SK-N-SH (cell line): ENCODE data around the gene RBM34. TPM values are rescaled to one million over a fixed set of nuclear protein-coding genes. Genes with fewer than 3 reads are reported as not detected.

Experiments
- CTCF ChIA-PET: fragments of 300-600, 350-600 bp; formaldehyde crosslinking; extraction: SDS; loops from one replicate; lab custom pipeline; 2021; lab: Yijun Ruan, JAX
- POLR2A ChIA-PET: fragments of 350-600 bp; sonication (Branson Sonifier 250); formaldehyde crosslinking; extraction: SDS; loops from one replicate; lab custom pipeline; 2020; ENCODE audit warnings: antibody characterized with exemption, inconsistent platforms; lab: Yijun Ruan, JAX
- DNase-seq: peaks from one replicate; pipeline ENCODE4 v3.0.0; 2012
- H2AFZ ChIP-seq: fragments of 200-600 bp; sonication (generic); 2 replicates; pipeline ENCODE4 v1.8.1; 2016; ENCODE audit warnings: antibody characterized with exemption, mild to moderate bottlenecking, low read depth
- H3F3A ChIP-seq: fragments of 200-600 bp; sonication (generic); replicated peaks from 2 replicates; pipeline ENCODE3; 2016; ENCODE audit warnings: antibody characterized with exemption, mild to moderate bottlenecking; ENCODE audit not compliant: insufficient read depth
- H3K27ac ChIP-seq, 2 experiments: fragments of 200-500 bp in 1 of 2; fragments of 200-600 bp in 1 of 2; sonication (Bioruptor generic) in 1 of 2; sonication (generic), shearing (Covaris generic) in 1 of 2; 2 replicates each; pipeline versions ENCODE4 v1.5.1 to v1.6.1; 2014 to 2016; ENCODE audit warnings: low read depth in 2 of 2, inconsistent platforms in 1 of 2, low read length in 1 of 2, mild to moderate bottlenecking in 1 of 2, mixed read lengths in 1 of 2
- H3K27me3 ChIP-seq: fragments of 200-600 bp; sonication (generic), shearing (Covaris generic); 2 replicates; pipeline ENCODE4 v1.6.1; 2016; ENCODE audit warnings: mixed run types; ENCODE audit not compliant: insufficient read depth
- H3K36me3 ChIP-seq, 2 experiments: fragments of 200-500 bp in 1 of 2; fragments of 200-600 bp in 1 of 2; sonication (Bioruptor generic) in 1 of 2; sonication (generic) in 1 of 2; replicated peaks in 1 of 2; 2 replicates each; pipeline versions ENCODE3 to v1.5.1; 2014 to 2016; ENCODE audit warnings: low read length in 1 of 2, mild to moderate bottlenecking in 1 of 2; ENCODE audit not compliant: insufficient read depth in 2 of 2, control insufficient read depth in 1 of 2
- H3K4me1 ChIP-seq, 2 experiments: fragments of 200-500 bp in 1 of 2; fragments of 200-600 bp in 1 of 2; sonication (Bioruptor generic) in 1 of 2; sonication (generic), shearing (Covaris generic) in 1 of 2; 2 replicates each; pipeline versions ENCODE4 v1.5.1 to v1.6.1; 2014 to 2016; ENCODE audit warnings: low read depth in 1 of 2, low read length in 1 of 2, mixed run types in 1 of 2; ENCODE audit not compliant: insufficient read depth in 2 of 2, control insufficient read depth in 1 of 2
- H3K4me2 ChIP-seq: fragments of 200-600 bp; sonication (generic), shearing (Covaris generic); 2 replicates; pipeline ENCODE4 v1.6.1; 2017; ENCODE audit warnings: mixed run types
- H3K4me3 ChIP-seq, 2 experiments: fragments of 200-500 bp in 1 of 2; fragments of 200-600 bp in 1 of 2; sonication (Bioruptor generic) in 1 of 2; sonication (generic), shearing (Covaris generic) in 1 of 2; 2 replicates each; pipeline versions ENCODE4 v1.5.1 to v1.8.1; 2014 to 2016; ENCODE audit warnings: low read depth in 2 of 2, inconsistent platforms in 1 of 2, low read length in 1 of 2, mild to moderate bottlenecking in 1 of 2, mixed read lengths in 1 of 2, moderate library complexity in 1 of 2
- H3K79me2 ChIP-seq: fragments of 200-600 bp; sonication (generic); 2 replicates; pipeline ENCODE4 v1.8.1; 2017; ENCODE audit warnings: mild to moderate bottlenecking; ENCODE audit not compliant: insufficient read depth
- H3K9ac ChIP-seq: fragments of 200-600 bp; sonication (generic); 2 replicates; pipeline ENCODE4 v1.6.1; 2017; ENCODE audit warnings: mixed run types
- H3K9me2 ChIP-seq: fragments of 200-600 bp; sonication (generic); 2 replicates; pipeline ENCODE4 v1.6.1; 2017; ENCODE audit warnings: mixed run types
- H3K9me3 ChIP-seq: fragments of 200-600 bp; sonication (generic); 2 replicates; pipeline ENCODE4 v1.6.1; 2017; ENCODE audit warnings: mixed run types, mild to moderate bottlenecking, moderate library complexity
- H4K20me1 ChIP-seq: fragments of 200-600 bp; sonication (generic); 2 replicates; pipeline ENCODE4 v1.6.1; 2017; ENCODE audit warnings: mild to moderate bottlenecking, mixed run types; ENCODE audit not compliant: insufficient read depth
- CHD2 ChIP-seq: fragments of 150-350 bp; IDR thresholded peaks from 2 replicates; pipeline ENCODE4 v1.6.1; 2018; ENCODE audit warnings: low read length; ENCODE audit not compliant: partially characterized antibody
- EZH2phosphoT487 ChIP-seq: fragments of 200-600 bp; sonication (generic); IDR thresholded peaks from 2 replicates; pipeline ENCODE4 v1.6.1; 2017; ENCODE audit warnings: low read depth, mixed run types, mild to moderate bottlenecking, antibody characterized with exemption, moderate library complexity, borderline replicate concordance
- MEF2A ChIP-seq: IDR thresholded peaks from 2 replicates; pipeline ENCODE4 v1.4.0; 2012; ENCODE audit warnings: low read depth, borderline replicate concordance
- MXI1 ChIP-seq: IDR thresholded peaks from 2 replicates; pipeline ENCODE4 v1.6.1; 2012; ENCODE audit warnings: mild to moderate bottlenecking, low read depth, low read length, improper control_type of control experiment
- RCOR1 ChIP-seq: fragments of 150-350 bp; IDR thresholded peaks from 2 replicates; pipeline ENCODE4 v1.6.1; 2017; ENCODE audit warnings: antibody characterized with exemption, low read length
- WGBS: methylation state at CpG from one replicate; pipeline ENCODE4 v1.1.6; 2017; ENCODE audit warnings: low lambda C conversion rate; 5-methylcytosine and 5-hydroxymethylcytosine counted together
- polyA plus RNA-seq, 3 experiments: library from polyadenylated mRNA; depleted of rRNA; stranded (reverse); fragments of >200 nt; gene quantifications; 2 replicates each; pipeline ENCODE4 v1.2.3, GENCODE V29; 2012
- TF ChIP-seq, protein P1 (sequence below): fragments of 150-350 bp; IDR thresholded peaks from 2 replicates; pipeline ENCODE4 v1.6.1; 2016; ENCODE audit warnings: mild to moderate bottlenecking, low read depth, low read length
- TF ChIP-seq, protein P2 (sequence below): IDR thresholded peaks from 2 replicates; pipeline ENCODE4; 2012
- TF ChIP-seq, protein P3 (sequence below): IDR thresholded peaks from 2 replicates; pipeline ENCODE4 v1.6.1; 2012; ENCODE audit warnings: mild to moderate bottlenecking, low read depth, low read length, moderate library complexity

The RBM34 gene
- polyA plus RNA-seq, 1 of the 3 experiments (the other 2 are of a cell fraction) = 39.9 TPM

DNA sequence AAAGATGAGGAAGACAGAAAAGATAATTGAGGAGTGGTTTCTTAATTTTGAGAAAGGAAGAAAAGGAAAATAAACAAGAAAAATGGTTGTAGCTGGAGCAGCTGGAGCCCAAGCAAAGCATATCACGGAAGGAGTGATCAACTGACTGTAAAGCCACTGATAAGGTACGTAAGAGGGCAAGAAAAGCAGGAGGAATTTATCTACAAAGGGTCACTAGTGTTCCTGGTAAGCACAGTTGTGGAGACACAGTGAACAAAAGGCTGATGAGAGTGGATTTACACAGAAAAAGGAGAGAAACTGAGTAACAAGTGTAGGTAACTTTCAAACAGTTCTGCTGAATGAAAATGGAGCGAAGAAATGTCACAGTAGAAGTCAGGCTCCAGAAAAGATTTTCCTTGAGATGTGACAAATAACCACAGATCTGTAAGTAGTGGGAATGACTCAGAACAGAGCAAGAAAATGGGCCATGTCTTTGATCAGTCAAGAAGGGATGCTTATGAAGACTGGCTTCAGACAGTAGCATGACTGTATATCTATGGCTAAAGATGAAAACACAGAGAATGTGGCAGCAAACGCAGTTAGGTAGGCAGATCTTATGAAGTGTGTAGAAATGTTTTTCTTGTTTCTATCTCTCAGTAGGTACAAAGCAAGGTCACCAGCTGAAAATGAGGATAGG, 45.6 kb upstream of the RBM34 start:
- Histone ChIP-seq H3K4me3 (no peak overlapping the region), H3K27me3 (no peaks in the 10 kb centered on the region), H4K20me1 (no peaks in the 10 kb centered on the region), H3K9ac (no peak overlapping the region), H3F3A (peaks cover 23% of the 10 kb centered on the region), H3K4me1 (no peaks in the 10 kb centered on the region), H2AFZ (no peak overlapping the region), H3K9me2 (no peaks in the 10 kb centered on the region; the same call in 1 of the 2 replicates), H3K4me2 (no peak overlapping the region), H3K9me3 (no peaks in the 10 kb centered on the region), H3K36me3 (peaks cover 45 to 60% of the 10 kb centered on the region in 2 experiments), H3K27ac (no peak overlapping the region), H3K79me2 (peaks cover 4% of the 10 kb centered on the region; the same call in 1 of the 2 replicates)
- no peak for DNase-seq
- ChIA-PET CTCF (no interaction called here), POLR2A (no interaction called here)
- TF ChIP-seq MXI1 = no peak
- WGBS = 95% methylated on average over 4 of the region's 4 CpGs

DNA sequence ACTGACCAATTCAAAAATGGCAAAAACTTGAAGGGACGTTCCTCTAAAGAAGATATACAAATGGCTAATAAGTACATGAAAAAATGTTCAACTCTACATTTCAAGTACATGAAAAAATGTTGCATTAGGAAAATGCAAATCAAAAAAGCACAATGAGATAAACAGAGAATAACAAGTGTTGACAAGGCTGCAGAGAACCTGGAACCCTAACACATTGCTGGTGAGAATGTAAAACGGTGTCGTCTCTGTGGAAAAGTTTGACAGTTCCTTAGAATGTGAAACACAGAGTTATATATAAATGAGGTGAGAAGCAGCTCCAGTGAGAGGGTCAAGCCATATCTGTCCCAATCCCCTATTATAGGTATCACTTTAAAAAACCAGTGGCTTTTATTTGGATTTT, 44.6 kb upstream of the RBM34 start:
- DNase-seq = no peak
- Histone ChIP-seq H3K9me2 (no peaks in the 10 kb centered on the region; the same call in 1 of the 2 replicates), H3K9me3 (no peaks in the 10 kb centered on the region), H3K4me2 (no peak overlapping the region), H4K20me1 (no peaks in the 10 kb centered on the region), H3K4me1 (no peaks in the 10 kb centered on the region), H3K9ac (no peak overlapping the region), H3F3A (peaks cover 22% of the 10 kb centered on the region), H2AFZ (no peak overlapping the region), H3K27me3 (no peaks in the 10 kb centered on the region), H3K27ac (no peak overlapping the region), H3K36me3 (peaks cover 43 to 54% of the 10 kb centered on the region in 2 experiments), H3K79me2 (peaks cover 4% of the 10 kb centered on the region; the same call in 1 of the 2 replicates), H3K4me3 (no peak overlapping the region)
- 98% methylated on average over 3 of the region's 3 CpGs for WGBS
- no peak for TF ChIP-seq EZH2phosphoT487
- TF ChIP-seq, protein P1, sequence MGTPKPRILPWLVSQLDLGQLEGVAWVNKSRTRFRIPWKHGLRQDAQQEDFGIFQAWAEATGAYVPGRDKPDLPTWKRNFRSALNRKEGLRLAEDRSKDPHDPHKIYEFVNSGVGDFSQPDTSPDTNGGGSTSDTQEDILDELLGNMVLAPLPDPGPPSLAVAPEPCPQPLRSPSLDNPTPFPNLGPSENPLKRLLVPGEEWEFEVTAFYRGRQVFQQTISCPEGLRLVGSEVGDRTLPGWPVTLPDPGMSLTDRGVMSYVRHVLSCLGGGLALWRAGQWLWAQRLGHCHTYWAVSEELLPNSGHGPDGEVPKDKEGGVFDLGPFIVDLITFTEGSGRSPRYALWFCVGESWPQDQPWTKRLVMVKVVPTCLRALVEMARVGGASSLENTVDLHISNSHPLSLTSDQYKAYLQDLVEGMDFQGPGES = no peak
- TF ChIP-seq, protein P2, sequence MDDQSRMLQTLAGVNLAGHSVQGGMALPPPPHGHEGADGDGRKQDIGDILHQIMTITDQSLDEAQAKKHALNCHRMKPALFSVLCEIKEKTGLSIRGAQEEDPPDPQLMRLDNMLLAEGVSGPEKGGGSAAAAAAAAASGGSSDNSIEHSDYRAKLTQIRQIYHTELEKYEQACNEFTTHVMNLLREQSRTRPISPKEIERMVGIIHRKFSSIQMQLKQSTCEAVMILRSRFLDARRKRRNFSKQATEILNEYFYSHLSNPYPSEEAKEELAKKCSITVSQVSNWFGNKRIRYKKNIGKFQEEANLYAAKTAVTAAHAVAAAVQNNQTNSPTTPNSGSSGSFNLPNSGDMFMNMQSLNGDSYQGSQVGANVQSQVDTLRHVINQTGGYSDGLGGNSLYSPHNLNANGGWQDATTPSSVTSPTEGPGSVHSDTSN = no peak
- TF ChIP-seq CHD2 = no peak
- TF ChIP-seq, protein P3, sequence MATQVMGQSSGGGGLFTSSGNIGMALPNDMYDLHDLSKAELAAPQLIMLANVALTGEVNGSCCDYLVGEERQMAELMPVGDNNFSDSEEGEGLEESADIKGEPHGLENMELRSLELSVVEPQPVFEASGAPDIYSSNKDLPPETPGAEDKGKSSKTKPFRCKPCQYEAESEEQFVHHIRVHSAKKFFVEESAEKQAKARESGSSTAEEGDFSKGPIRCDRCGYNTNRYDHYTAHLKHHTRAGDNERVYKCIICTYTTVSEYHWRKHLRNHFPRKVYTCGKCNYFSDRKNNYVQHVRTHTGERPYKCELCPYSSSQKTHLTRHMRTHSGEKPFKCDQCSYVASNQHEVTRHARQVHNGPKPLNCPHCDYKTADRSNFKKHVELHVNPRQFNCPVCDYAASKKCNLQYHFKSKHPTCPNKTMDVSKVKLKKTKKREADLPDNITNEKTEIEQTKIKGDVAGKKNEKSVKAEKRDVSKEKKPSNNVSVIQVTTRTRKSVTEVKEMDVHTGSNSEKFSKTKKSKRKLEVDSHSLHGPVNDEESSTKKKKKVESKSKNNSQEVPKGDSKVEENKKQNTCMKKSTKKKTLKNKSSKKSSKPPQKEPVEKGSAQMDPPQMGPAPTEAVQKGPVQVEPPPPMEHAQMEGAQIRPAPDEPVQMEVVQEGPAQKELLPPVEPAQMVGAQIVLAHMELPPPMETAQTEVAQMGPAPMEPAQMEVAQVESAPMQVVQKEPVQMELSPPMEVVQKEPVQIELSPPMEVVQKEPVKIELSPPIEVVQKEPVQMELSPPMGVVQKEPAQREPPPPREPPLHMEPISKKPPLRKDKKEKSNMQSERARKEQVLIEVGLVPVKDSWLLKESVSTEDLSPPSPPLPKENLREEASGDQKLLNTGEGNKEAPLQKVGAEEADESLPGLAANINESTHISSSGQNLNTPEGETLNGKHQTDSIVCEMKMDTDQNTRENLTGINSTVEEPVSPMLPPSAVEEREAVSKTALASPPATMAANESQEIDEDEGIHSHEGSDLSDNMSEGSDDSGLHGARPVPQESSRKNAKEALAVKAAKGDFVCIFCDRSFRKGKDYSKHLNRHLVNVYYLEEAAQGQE = no peak
- no peak for TF ChIP-seq MEF2A
- no peak for TF ChIP-seq RCOR1
- CTCF ChIA-PET = no interaction called here
- POLR2A ChIA-PET = no interaction called here
